MM.1S (cell line): ENCODE results near the gene BCAR1.

ENCODE experiments used
- EZH2 ChIP-seq: fragments of 300-600 bp; sonication (generic); optimal IDR thresholded peaks from 2 replicates; pipeline ENCODE3; 2017; ENCODE audit warnings: low read depth, mild to moderate bottlenecking, antibody characterized with exemption, low read length, mixed read lengths
- EZH2phosphoT487 ChIP-seq: fragments of 300-600 bp; sonication (generic); IDR thresholded peaks from 2 replicates; pipeline ENCODE4 v1.6.1; 2018; ENCODE audit warnings: antibody characterized with exemption, low read length
- TF ChIP-seq, protein P1 (sequence below): fragments of 300-600 bp; sonication (generic); IDR thresholded peaks from 2 replicates; pipeline ENCODE4 v1.5.1; 2016; ENCODE audit warnings: antibody characterized with exemption, low read length, mixed read lengths

DNA sequence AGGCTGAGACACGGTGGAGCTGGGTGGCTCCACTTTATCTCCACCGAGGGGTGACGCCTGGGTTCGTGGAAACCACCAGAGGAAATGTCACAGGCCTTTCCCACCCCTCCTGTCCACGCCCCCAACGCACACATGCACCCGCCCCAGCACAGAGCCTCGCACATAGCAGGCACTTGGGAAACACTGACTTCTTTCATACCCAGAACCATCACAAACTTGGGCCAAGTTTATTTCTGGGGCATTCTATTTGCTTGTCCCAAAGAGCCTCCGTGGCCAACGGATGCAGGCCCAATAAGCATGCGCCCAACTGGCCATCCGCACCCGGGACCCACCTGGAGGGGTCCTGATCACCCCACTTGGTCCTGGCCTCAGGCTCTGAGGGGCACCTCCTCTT is 3.3 kb downstream of the BCAR1 start:
- TF ChIP-seq, protein P1, sequence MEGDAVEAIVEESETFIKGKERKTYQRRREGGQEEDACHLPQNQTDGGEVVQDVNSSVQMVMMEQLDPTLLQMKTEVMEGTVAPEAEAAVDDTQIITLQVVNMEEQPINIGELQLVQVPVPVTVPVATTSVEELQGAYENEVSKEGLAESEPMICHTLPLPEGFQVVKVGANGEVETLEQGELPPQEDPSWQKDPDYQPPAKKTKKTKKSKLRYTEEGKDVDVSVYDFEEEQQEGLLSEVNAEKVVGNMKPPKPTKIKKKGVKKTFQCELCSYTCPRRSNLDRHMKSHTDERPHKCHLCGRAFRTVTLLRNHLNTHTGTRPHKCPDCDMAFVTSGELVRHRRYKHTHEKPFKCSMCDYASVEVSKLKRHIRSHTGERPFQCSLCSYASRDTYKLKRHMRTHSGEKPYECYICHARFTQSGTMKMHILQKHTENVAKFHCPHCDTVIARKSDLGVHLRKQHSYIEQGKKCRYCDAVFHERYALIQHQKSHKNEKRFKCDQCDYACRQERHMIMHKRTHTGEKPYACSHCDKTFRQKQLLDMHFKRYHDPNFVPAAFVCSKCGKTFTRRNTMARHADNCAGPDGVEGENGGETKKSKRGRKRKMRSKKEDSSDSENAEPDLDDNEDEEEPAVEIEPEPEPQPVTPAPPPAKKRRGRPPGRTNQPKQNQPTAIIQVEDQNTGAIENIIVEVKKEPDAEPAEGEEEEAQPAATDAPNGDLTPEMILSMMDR: no peak
- TF ChIP-seq EZH2: no peak
- TF ChIP-seq EZH2phosphoT487: no peak
